Stomach smooth muscle (tissue), 2 donors: Measurements from ENCODE around the gene TRIM25.
"Not testable (repeated sequence)": the region's sequence is repeated elsewhere in the genome, so short reads cannot be mapped to it uniquely, and the experiment has no call there.

ENCODE experiments used
- H3K27ac ChIP-seq: one replicate; pipeline ENCODE4 v1.7.0; 2013; ENCODE audit warnings: mild to moderate bottlenecking, low read length, inconsistent platforms
- H3K27me3 ChIP-seq, 2 donors: one replicate each; pipeline ENCODE4 v1.7.0; 2013; ENCODE audit warnings: low read length in 2 of 2; ENCODE audit not compliant: insufficient read depth in 2 of 2, control insufficient read depth in 1 of 2
- H3K36me3 ChIP-seq, 2 donors: one replicate each; pipeline ENCODE4 v1.7.0; 2013; ENCODE audit warnings: low read length in 2 of 2; ENCODE audit not compliant: control insufficient read depth in 2 of 2, insufficient read depth in 2 of 2
- H3K4me1 ChIP-seq: one replicate; pipeline ENCODE4 v1.7.0; 2013; ENCODE audit warnings: low read length; ENCODE audit not compliant: control insufficient read depth, insufficient read depth
- H3K4me3 ChIP-seq, 2 donors: one replicate each; pipeline ENCODE4 v1.7.0; 2013; ENCODE audit warnings: low read length in 2 of 2
- H3K9ac ChIP-seq, 2 donors: one replicate each; pipeline ENCODE4 v1.7.0; 2013; ENCODE audit warnings: low read length in 2 of 2, mild to moderate bottlenecking in 1 of 2
- H3K9me3 ChIP-seq, 2 donors: one replicate each; pipeline ENCODE4 v1.7.0; 2013; ENCODE audit warnings: low read length in 2 of 2; ENCODE audit not compliant: control insufficient read depth in 2 of 2
- donor health status: healthy.
- donor health status: Pancreatic carcinoma.

TRIM25 gene

DNA sequence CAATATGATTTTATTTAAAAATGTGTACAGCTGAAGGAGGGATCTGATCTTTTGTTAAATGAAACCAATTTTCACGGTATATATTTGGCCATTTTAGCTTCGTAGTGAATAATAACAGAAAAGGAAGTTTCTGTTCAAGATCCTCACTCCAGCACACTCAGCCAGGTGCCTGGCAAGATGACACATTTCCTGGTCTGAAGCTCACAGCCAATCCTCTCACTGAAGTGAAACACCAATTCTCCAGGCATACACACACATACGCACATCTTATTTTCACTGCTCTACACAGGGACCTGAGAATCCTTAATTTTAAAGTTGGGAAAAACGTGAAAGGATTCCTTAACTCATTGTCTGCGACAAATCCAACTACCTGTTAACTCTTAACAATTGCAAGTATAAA lies 24.4 kb upstream of the TRIM25 start:
- H3K27me3 ChIP-seq, H3K27ac ChIP-seq, H3K9ac ChIP-seq, H3K4me3 ChIP-seq, H3K4me1 ChIP-seq, H3K9me3 ChIP-seq: not testable (repeated sequence)
- H3K36me3 ChIP-seq, result peaks cover 23 to 34% of the 10 kb centered on the region in 2 donors

- H3K9me3 ChIP-seq, result no peaks in the 10 kb centered on the region
- no peak overlapping the region for H3K4me3 ChIP-seq
- H3K9ac ChIP-seq, result no peak overlapping the region
- H3K27me3 ChIP-seq, result no peaks in the 10 kb centered on the region
- H3K4me1 ChIP-seq, result no peaks in the 10 kb centered on the region
- H3K36me3 ChIP-seq, result peaks cover 23 to 31% of the 10 kb centered on the region in 2 donors
- no peak overlapping the region for H3K27ac ChIP-seq
These were observed 23.8 kb upstream of the TRIM25 start for GRCh38 chr17:56937687-56938086.

GRCh38 chr17:56936697-56937322 lies 23.0 kb upstream of the TRIM25 start:
- no peaks in the 10 kb centered on the region for H3K27me3 ChIP-seq
- H3K36me3 ChIP-seq, result peaks cover 22 to 26% of the 10 kb centered on the region in 2 donors
- no peak overlapping the region for H3K4me3 ChIP-seq
- H3K27ac ChIP-seq, result no peak overlapping the region
- H3K9ac ChIP-seq, result no peak overlapping the region
- no peaks in the 10 kb centered on the region for H3K9me3 ChIP-seq
- no peaks in the 10 kb centered on the region for H3K4me1 ChIP-seq

GRCh38 chr17:56935461-56935860 lies 21.6 kb upstream of the TRIM25 start:
- no peak overlapping the region for H3K9ac ChIP-seq
- H3K4me1 ChIP-seq, result no peaks in the 10 kb centered on the region
- H3K27ac ChIP-seq, result no peak overlapping the region
- H3K9me3 ChIP-seq, result no peaks in the 10 kb centered on the region
- H3K4me3 ChIP-seq, result no peak overlapping the region
- no peaks in the 10 kb centered on the region for H3K27me3 ChIP-seq
- H3K36me3 ChIP-seq, result peaks cover 14 to 21% of the 10 kb centered on the region in 2 donors

DNA sequence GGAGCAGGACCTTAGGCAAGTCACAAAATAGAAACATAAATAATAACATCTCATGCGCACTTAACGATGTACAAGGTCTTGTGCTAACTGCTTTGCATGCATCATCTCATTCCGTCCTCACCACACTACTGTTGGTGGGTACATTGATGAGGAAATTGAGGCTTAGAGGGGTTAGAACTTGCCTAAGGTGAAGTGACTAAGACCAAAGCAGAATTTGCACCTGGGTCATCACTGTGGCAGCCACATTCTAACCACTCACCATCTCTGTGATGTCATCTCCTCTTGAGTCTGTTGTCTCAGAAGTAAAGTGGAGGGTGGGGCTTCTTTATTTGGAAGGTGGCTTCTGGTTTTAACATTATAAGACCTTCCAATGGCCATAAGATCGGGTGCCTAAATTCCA lies 20.4 kb upstream of the TRIM25 start:
- Histone ChIP-seq H3K27me3 (no peaks in the 10 kb centered on the region), H3K4me3 (no peak overlapping the region), H3K27ac (no peak overlapping the region), H3K9ac (no peak overlapping the region), H3K36me3 (peaks cover 14 to 16% of the 10 kb centered on the region in 2 donors), H3K4me1 (no peaks in the 10 kb centered on the region), H3K9me3 (no peaks in the 10 kb centered on the region)

- peaks cover 14 to 16% of the 10 kb centered on the region in 2 donors for H3K36me3 ChIP-seq
- no peaks in the 10 kb centered on the region for H3K27me3 ChIP-seq
- no peak overlapping the region for H3K27ac ChIP-seq
These were observed 20.0 kb upstream of the TRIM25 start for GRCh38 chr17:56933868-56934267.

GRCh38 chr17:56933151-56933745 lies 19.4 kb upstream of the TRIM25 start:
- Histone ChIP-seq H3K27me3 (no peaks in the 10 kb centered on the region), H3K4me3 (no peak overlapping the region), H3K4me1 (no peaks in the 10 kb centered on the region), H3K9me3 (no peaks in the 10 kb centered on the region), H3K9ac (no peak overlapping the region), H3K27ac (no peak overlapping the region), H3K36me3 (peaks cover 14 to 16% of the 10 kb centered on the region in 2 donors)

More at GRCh38 chr17:56933868-56934267, 20.0 kb upstream of the TRIM25 start:
- Histone ChIP-seq H3K4me1 (no peaks in the 10 kb centered on the region), H3K9ac (no peak overlapping the region), H3K4me3 (no peak overlapping the region), H3K9me3 (no peaks in the 10 kb centered on the region)

DNA sequence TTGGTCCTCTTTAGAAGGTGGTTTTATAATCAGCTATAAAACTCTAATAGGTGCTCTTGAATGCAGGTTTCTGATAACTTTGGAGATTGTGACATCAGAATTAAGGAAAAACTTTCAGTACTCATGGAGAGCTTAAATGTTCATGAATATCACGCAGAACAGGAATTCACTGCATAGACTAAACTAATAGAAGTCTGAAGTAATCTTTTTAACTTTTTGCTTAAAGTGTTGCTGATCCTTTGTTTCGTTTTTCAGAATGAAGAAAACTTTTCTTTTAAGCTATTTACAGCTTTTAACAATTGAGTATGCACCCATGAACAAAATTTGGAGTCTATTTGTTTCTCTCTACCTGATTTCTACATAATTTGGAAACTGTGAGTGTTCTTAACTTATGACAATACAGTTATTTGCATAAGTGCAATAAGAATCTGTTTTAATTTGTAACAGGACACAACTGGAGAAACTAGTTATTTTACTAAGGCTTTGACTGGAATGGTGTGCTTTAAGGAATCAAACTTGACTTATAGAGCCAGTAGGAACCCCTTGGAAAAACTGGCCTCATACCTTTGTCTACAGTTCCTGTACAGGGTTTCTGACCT lies 17.0 kb upstream of the TRIM25 start:
- Histone ChIP-seq H3K27ac (no peak overlapping the region), H3K4me3 (no peak overlapping the region), H3K36me3 (peaks cover 9 to 12% of the 10 kb centered on the region in 2 donors), H3K27me3 (no peaks in the 10 kb centered on the region), H3K9ac (no peak overlapping the region), H3K9me3 (no peaks in the 10 kb centered on the region), H3K4me1 (no peaks in the 10 kb centered on the region)

GRCh38 chr17:56929362-56929969 lies 15.6 kb upstream of the TRIM25 start:
- Histone ChIP-seq H3K36me3 (peaks cover 5 to 7% of the 10 kb centered on the region in 2 donors), H3K27me3 (no peaks in the 10 kb centered on the region), H3K4me1 (no peaks in the 10 kb centered on the region), H3K4me3 (no peak overlapping the region), H3K9ac (no peak overlapping the region), H3K9me3 (no peaks in the 10 kb centered on the region), H3K27ac (no peak overlapping the region)

DNA sequence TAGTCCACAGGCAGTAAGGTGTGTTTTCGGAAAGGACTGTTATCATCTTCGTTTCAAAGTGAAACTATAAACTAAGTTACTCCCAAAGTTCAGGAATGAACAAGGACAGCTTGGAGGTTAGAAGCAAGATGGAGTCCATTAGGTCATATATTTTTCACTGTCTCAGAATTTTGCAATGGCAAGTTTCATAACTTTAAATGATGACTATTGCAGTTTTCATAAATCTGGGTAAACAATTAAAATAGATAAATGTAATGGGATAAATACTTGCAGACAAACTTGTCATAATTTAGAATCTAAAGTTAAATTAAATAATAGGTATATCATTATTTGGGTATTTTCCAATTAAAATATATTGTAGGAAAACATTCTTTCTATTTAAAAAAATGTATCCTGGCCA lies 14.7 kb upstream of the TRIM25 start:
- Histone ChIP-seq H3K9ac (no peak overlapping the region), H3K27ac (no peak overlapping the region), H3K4me3 (no peak overlapping the region), H3K27me3 (no peaks in the 10 kb centered on the region), H3K4me1 (no peaks in the 10 kb centered on the region), H3K9me3 (no peaks in the 10 kb centered on the region), H3K36me3 (no peaks in the 10 kb centered on the region)

DNA sequence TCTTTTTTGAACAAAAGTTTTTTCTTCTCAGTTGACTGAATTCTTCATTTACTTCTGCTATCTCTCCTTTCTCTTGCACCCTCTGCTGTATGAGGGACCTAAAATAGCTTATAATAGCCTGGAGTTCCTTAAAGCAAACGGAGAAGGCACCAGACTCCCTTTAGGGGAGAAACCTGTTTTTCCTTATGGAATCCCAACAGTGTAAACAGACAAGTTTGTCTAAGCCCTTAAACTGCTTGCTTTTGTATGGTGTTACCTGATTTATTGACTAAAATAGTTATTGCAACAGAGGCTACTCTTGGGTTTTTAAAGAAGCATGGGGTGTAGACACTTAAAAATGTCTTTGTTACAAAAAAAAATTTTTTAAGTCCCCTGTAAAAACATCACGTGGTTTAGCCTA lies 12.9 kb upstream of the TRIM25 start:
- H3K27me3 ChIP-seq, result no peaks in the 10 kb centered on the region
- H3K4me3 ChIP-seq, result no peak overlapping the region
- H3K9ac ChIP-seq, result no peak overlapping the region
- no peak overlapping the region for H3K27ac ChIP-seq
- H3K9me3 ChIP-seq, result no peaks in the 10 kb centered on the region
- no peaks in the 10 kb centered on the region for H3K4me1 ChIP-seq
- no peaks in the 10 kb centered on the region for H3K36me3 ChIP-seq
